Upper lobe of right lung (tissue), 1 donor: Measurements from ENCODE around the gene TMEFF1. TPM values are rescaled to one million over a fixed set of nuclear protein-coding genes. Genes with fewer than 3 reads are reported as not detected.

Experiments
- ATAC-seq: fragments of 200-7000 bp; cut with Tn5 transposase; one replicate; pipeline ENCODE4 v1.9.1; 2020; ENCODE audit warnings: mild to moderate bottlenecking, moderate library complexity
- DNase-seq: peaks from one replicate; pipeline ENCODE4 v3.0.0-alpha.2; 2020
- H3K27ac ChIP-seq: fragments of 200-600 bp; one replicate; pipeline ENCODE4 v1.8.0; 2022
- H3K27me3 ChIP-seq: fragments of 200-600 bp; one replicate; pipeline ENCODE4 v1.8.0; 2022; ENCODE audit warnings: mild to moderate bottlenecking
- H3K36me3 ChIP-seq: fragments of 200-600 bp; one replicate; pipeline ENCODE4 v1.8.0; 2022
- H3K4me1 ChIP-seq: fragments of 200-600 bp; one replicate; pipeline ENCODE4 v1.8.0; 2022
- H3K4me3 ChIP-seq: fragments of 200-600 bp; one replicate; pipeline ENCODE4 v1.8.0; 2022; ENCODE audit warnings: mild to moderate bottlenecking
- H3K9me3 ChIP-seq: fragments of 200-600 bp; one replicate; pipeline ENCODE4 v1.8.0; 2022
- intact Hi-C: fragments of 100-400 bp; cut with DNase I; formaldehyde crosslinking; loops from one replicate; pipeline ENCODE4 v1.11.0; 2022
- total RNA-seq: library from RNA; stranded (reverse); fragmentation: NEBNext Ultra II Directional; extraction: Animal tissue kit (Norgen Biotek cat#: 25700); gene quantifications from one replicate; pipeline ENCODE4 v1.2.1, GENCODE V29; 2021
- TF ChIP-seq, protein P1 (sequence below): fragments of 200-600 bp; IDR thresholded peaks from one replicate; pipeline ENCODE4 v1.8.0; 2022; ENCODE audit warnings: antibody characterized with exemption
- donor health status: DM: no; HTN: yes; CAD: no; lungs with severe emphysema.

TMEFF1 gene
- total RNA-seq, 1 donor from 2014 or later, result 0.64 TPM

DNA sequence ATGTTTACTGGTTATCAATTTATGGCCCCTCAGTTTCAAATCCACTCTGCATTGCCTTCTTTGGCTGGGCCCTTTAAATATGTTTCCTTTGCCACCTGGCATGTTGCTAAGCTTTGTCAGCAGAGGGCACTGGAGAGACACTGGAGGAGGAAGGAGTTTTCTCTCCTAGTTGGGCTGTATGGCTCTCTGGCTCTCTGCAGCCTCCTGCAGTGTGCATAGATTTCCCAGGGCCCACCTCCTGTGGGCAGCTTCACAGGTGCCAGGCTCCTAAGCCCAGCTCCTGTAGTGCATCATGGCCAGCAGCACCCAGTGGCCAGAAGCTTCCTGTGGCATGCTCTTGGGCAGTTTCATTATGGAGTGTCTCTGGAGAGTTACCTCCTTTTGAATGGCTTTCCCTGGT, 128.3 kb downstream of the TMEFF1 start:
- intact Hi-C loops, result no loop called here
- Histone ChIP-seq H3K36me3 (no peaks in the 10 kb centered on the region), H3K27me3 (no peaks in the 10 kb centered on the region), H3K27ac (no peak overlapping the region), H3K9me3 (no peaks in the 10 kb centered on the region), H3K4me1 (peaks cover 15% of the 10 kb centered on the region), H3K4me3 (no peak overlapping the region)
- TF ChIP-seq, protein P1, sequence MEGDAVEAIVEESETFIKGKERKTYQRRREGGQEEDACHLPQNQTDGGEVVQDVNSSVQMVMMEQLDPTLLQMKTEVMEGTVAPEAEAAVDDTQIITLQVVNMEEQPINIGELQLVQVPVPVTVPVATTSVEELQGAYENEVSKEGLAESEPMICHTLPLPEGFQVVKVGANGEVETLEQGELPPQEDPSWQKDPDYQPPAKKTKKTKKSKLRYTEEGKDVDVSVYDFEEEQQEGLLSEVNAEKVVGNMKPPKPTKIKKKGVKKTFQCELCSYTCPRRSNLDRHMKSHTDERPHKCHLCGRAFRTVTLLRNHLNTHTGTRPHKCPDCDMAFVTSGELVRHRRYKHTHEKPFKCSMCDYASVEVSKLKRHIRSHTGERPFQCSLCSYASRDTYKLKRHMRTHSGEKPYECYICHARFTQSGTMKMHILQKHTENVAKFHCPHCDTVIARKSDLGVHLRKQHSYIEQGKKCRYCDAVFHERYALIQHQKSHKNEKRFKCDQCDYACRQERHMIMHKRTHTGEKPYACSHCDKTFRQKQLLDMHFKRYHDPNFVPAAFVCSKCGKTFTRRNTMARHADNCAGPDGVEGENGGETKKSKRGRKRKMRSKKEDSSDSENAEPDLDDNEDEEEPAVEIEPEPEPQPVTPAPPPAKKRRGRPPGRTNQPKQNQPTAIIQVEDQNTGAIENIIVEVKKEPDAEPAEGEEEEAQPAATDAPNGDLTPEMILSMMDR, result peak; percentile 60
- ATAC-seq (peak; percentile 71), DNase-seq (no peak)

DNA sequence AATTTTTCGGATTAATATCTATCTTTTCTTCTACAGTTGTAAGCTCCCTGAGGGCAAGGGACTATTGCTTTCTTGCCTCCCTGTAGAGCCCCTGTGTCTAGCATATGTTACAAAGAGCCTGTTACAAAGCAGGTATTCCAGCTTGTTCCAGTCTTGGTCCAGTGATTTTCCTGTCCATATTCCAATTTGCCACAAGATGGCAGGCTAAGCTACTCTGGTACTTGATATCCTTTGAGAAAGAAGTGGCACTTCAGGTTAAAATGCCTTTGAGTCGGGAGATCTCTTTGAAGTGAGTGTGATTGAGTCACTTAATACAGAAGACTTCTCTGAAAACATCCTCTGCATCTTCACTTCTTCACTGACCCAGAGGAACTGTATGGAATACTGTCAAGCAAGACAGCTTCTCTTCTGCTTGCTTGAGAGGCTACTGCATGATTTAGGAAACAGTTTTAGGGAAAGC, 129.4 kb downstream of the TMEFF1 start:
- ATAC-seq, result peak; percentile 56

DNA sequence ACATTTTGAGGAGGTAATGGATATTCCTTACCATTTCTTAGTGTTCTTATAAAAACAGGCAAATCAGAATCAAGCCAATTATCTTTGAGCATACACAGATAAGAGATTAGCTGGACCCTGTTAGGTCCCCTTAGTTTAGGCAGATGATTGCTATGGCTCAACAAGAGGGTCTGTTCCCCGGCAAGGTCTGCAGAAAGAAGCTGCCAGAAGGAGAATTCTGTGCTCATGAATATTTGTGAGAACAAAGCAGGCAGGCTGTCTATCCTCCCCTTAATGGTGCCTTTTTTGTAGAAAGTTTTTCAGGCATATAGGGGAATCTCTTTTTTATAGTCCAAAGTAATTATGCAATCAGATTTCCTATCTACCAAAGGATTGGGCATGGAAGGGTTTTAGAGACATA, 132.5 kb downstream of the TMEFF1 start:
- ATAC-seq (no peak), DNase-seq (no peak)
- H3K9me3 ChIP-seq, result no peaks in the 10 kb centered on the region
- TF ChIP-seq, protein P1, result no peak
- no peak overlapping the region for H3K4me3 ChIP-seq
- intact Hi-C loops, result no loop called here
- H3K27me3 ChIP-seq, result no peaks in the 10 kb centered on the region
- H3K36me3 ChIP-seq, result no peaks in the 10 kb centered on the region
- no peaks in the 10 kb centered on the region for H3K4me1 ChIP-seq
- no peak overlapping the region for H3K27ac ChIP-seq

More for the DNA sequence above, 129.4 kb downstream of the TMEFF1 start:
- intact Hi-C loops, result no loop called here
- no peak for DNase-seq
- H3K9me3 ChIP-seq, result no peaks in the 10 kb centered on the region
- no peaks in the 10 kb centered on the region for H3K27me3 ChIP-seq
- no peak overlapping the region for H3K4me3 ChIP-seq
- TF ChIP-seq, protein P1, result peak; percentile 60
- H3K27ac ChIP-seq, result no peak overlapping the region
- H3K4me1 ChIP-seq, result peaks cover 15% of the 10 kb centered on the region
- H3K36me3 ChIP-seq, result no peaks in the 10 kb centered on the region

DNA sequence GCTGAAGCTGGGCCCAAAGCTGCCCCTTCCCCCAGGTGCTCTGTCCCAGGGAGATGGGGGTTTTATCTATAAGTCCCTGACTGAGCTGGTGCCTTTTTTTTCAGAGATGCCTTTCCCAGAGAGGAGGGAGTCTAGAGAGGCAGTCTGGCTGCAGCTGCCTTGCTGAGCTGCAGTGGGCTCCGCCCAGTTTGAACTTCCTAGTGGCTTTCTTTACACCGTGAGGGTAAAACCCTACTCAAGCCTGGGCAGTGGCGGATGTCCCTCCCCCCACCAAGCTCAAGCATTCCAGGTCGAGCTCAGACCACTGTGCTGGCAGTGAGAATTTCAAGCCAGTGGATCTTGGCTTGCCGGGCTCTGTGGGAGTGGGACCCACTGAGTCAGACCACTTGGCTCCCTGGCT, 146.2 kb downstream of the TMEFF1 start:
- Histone ChIP-seq H3K36me3 (no peaks in the 10 kb centered on the region), H3K27ac (no peak overlapping the region), H3K4me3 (no peak overlapping the region), H3K4me1 (no peaks in the 10 kb centered on the region), H3K27me3 (no peaks in the 10 kb centered on the region), H3K9me3 (no peaks in the 10 kb centered on the region)
- intact Hi-C loops, result no loop called here
- ATAC-seq, result no peak
- no peak for DNase-seq
- TF ChIP-seq, protein P1, result no peak

DNA sequence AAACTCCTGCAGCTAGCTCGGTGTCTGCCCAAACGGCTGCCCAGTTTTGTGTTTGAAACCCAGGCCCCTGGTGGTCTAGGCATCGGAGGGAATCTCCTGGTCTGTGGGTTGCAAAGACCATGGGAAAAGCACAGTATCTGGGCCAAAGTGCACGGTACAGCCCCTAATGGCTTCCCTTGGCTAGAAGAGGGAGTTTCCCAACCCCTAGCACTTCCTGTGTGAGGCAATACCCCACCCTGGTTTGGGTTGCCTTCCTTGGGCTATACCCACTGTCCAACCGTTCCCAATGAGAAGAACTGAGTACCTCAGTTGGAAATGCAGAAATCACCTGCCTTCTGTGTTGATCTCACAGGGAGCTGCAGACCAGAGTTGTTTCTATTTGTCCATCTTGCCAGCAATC, 146.7 kb downstream of the TMEFF1 start:
- intact Hi-C loops, result no loop called here
- DNase-seq (no peak), ATAC-seq (no peak)
- no peak overlapping the region for H3K4me3 ChIP-seq
- no peaks in the 10 kb centered on the region for H3K9me3 ChIP-seq
- H3K4me1 ChIP-seq, result no peaks in the 10 kb centered on the region
- TF ChIP-seq, protein P1, result no peak
- no peaks in the 10 kb centered on the region for H3K36me3 ChIP-seq
- H3K27ac ChIP-seq, result no peak overlapping the region
- H3K27me3 ChIP-seq, result no peaks in the 10 kb centered on the region

DNA sequence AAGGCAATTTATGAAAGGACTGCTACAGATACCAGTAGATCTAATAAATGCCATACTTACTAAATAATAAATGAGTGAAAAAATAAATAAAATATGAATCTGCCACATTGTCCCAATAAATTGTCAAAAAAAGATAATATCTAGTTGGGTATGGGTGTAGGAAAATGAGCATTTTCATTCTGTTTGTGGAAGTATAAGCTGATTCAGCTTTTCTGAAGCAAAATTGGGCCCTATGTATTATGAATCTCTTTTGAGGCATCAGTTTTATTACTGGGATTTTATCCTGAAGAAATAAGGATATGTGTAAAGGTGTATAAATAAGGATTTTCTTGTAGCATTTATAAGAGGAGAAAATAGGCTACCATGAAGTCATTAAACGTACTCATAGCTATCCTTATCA, 151.0 kb downstream of the TMEFF1 start:
- Histone ChIP-seq H3K4me3 (no peak overlapping the region), H3K4me1 (no peaks in the 10 kb centered on the region), H3K27ac (no peak overlapping the region), H3K36me3 (no peaks in the 10 kb centered on the region), H3K9me3 (no peaks in the 10 kb centered on the region), H3K27me3 (no peaks in the 10 kb centered on the region)
- ATAC-seq (no peak), DNase-seq (no peak)
- TF ChIP-seq, protein P1, result no peak
- intact Hi-C loops, result no loop called here
